Measurements from ENCODE around the gene KCNAB1. TPM values are rescaled to one million over a fixed set of nuclear protein-coding genes. Genes with fewer than 3 reads are reported as not detected.

KCNAB1 gene
- total RNA-seq, 1 experiment from 2014 or later, result not detected

GRCh38 chr3:156264771-156265170 lies 144.4 kb downstream of the KCNAB1 start:
- ChIA-PET CTCF (no interaction called here), POLR2A (ENCODE audit: low non-redundant PET) (no interaction called here)
- DNase-seq (ENCODE audit: low spot score), result no peak
- Histone ChIP-seq H3K36me3 (ENCODE audit: insufficient read depth, low read length, poor library complexity, severe bottlenecking) (no peaks in the 10 kb centered on the region), H3K27ac (ENCODE audit: low read depth, low read length, poor library complexity, severe bottlenecking) (no peak overlapping the region), H3K27me3 (replicated peaks; ENCODE audit: insufficient read depth, low read depth, low read length, poor library complexity) (no peaks in the 10 kb centered on the region), H3K4me1 (ENCODE audit: insufficient read depth, low read length, poor library complexity, severe bottlenecking) (no peaks in the 10 kb centered on the region), H3K9me3 (ENCODE audit: low read depth, low read length, poor library complexity, severe bottlenecking) (no peaks in the 10 kb centered on the region), H3K4me3 (ENCODE audit: low read depth, low read length, poor library complexity, severe bottlenecking) (no peak overlapping the region)
- intact Hi-C loops (cut with micrococcal nuclease; ENCODE audit: unreplicated experiment), result no loop called here
- no TSS peak for BruUV-seq (replicated peaks)
- TF ChIP-seq EZH2 (IDR thresholded peaks at IDR 0.05; ENCODE audit: borderline replicate concordance, low read depth, low read length, poor library complexity, severe bottlenecking), result no peak
- TF ChIP-seq, protein P1, sequence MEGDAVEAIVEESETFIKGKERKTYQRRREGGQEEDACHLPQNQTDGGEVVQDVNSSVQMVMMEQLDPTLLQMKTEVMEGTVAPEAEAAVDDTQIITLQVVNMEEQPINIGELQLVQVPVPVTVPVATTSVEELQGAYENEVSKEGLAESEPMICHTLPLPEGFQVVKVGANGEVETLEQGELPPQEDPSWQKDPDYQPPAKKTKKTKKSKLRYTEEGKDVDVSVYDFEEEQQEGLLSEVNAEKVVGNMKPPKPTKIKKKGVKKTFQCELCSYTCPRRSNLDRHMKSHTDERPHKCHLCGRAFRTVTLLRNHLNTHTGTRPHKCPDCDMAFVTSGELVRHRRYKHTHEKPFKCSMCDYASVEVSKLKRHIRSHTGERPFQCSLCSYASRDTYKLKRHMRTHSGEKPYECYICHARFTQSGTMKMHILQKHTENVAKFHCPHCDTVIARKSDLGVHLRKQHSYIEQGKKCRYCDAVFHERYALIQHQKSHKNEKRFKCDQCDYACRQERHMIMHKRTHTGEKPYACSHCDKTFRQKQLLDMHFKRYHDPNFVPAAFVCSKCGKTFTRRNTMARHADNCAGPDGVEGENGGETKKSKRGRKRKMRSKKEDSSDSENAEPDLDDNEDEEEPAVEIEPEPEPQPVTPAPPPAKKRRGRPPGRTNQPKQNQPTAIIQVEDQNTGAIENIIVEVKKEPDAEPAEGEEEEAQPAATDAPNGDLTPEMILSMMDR (conservative IDR thresholded peaks at IDR 0.05; ENCODE audit: low read depth, low read length), result no peak

DNA sequence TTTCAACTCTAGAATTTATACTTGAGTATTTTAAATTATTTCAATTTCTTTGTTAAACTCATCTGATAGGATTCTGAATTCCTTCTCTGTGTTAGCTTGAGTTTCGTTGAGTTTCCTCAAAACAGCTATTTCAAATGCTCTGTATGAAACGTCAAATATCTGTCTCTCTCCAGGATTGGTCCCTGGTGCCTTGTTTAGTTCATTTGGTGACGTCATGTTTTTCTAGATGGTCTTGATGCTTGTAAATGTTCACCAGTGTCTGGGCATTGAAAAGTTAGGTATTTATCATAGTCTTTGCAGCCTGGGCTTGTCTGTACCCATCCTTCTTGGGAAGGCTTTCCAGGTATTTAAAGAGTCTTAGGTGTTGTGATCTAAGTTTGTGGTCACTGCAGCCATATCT lies 151.1 kb downstream of the KCNAB1 start:
- intact Hi-C loops (cut with micrococcal nuclease; ENCODE audit: unreplicated experiment), result no loop called here
- CTCF ChIA-PET, result no interaction called here
- POLR2A ChIA-PET (ENCODE audit: low non-redundant PET), result no interaction called here

DNA sequence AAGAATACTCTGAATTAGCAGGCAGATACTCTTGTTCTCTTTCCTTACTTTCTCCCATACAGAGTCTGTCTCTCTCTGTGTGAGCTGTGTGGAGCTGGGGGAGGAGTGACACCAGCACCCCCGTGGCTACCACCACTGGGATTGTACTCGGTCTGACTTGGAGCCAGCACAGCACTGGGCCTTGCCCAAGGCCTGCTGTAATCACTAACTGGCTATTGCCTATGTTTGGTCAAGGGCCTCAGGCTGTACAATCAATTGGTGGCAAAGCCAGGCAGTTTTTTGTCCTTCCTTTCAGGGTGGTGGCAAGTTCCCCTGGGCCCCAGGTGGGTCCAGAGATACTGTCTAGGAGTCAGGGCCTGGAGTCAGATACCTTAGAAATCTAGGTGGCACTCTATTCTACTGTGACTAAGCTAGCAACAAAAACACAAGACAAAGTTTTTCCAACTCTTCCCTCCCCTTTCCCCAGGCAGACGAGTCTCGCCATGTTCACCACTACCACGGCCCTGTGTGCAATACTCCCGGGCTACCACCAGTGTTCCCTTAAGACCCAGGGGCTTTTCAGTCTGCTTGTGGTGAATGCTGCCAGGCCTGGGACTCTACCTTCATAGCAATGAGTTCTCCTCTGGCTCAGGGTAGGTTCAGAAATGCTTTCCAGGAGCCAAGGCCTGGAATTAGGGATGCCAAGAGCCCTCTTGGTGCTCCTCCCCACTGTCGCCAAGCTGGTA lies 151.8 kb downstream of the KCNAB1 start:
- intact Hi-C loops (cut with micrococcal nuclease; ENCODE audit: unreplicated experiment), result no loop called here
- H3K36me3 ChIP-seq (ENCODE audit: insufficient read depth, low read length, poor library complexity, severe bottlenecking), result no peaks in the 10 kb centered on the region
- CTCF ChIA-PET, result no interaction called here
- no peaks in the 10 kb centered on the region for H3K4me1 ChIP-seq (ENCODE audit: insufficient read depth, low read length, poor library complexity, severe bottlenecking)
- TF ChIP-seq, protein P1 (conservative IDR thresholded peaks at IDR 0.05; ENCODE audit: low read depth, low read length), result no peak
- no peak for TF ChIP-seq EZH2 (IDR thresholded peaks at IDR 0.05; ENCODE audit: borderline replicate concordance, low read depth, low read length, poor library complexity, severe bottlenecking)
- POLR2A ChIA-PET (ENCODE audit: low non-redundant PET), result no interaction called here
- no peak overlapping the region for H3K27ac ChIP-seq (ENCODE audit: low read depth, low read length, poor library complexity, severe bottlenecking)
- no peak for DNase-seq (ENCODE audit: low spot score)
- no peak overlapping the region for H3K4me3 ChIP-seq (ENCODE audit: low read depth, low read length, poor library complexity, severe bottlenecking)
- H3K9me3 ChIP-seq (ENCODE audit: low read depth, low read length, poor library complexity, severe bottlenecking), result no peaks in the 10 kb centered on the region
- no peaks in the 10 kb centered on the region for H3K27me3 ChIP-seq (replicated peaks; ENCODE audit: insufficient read depth, low read depth, low read length, poor library complexity)
- no TSS peak for BruUV-seq (replicated peaks)

More for the DNA sequence above, 151.1 kb downstream of the KCNAB1 start:
- no peaks in the 10 kb centered on the region for H3K36me3 ChIP-seq (ENCODE audit: insufficient read depth, low read length, poor library complexity, severe bottlenecking)
- TF ChIP-seq, protein P1 (conservative IDR thresholded peaks at IDR 0.05; ENCODE audit: low read depth, low read length), result no peak
- TF ChIP-seq EZH2 (IDR thresholded peaks at IDR 0.05; ENCODE audit: borderline replicate concordance, low read depth, low read length, poor library complexity, severe bottlenecking), result no peak
- H3K4me3 ChIP-seq (ENCODE audit: low read depth, low read length, poor library complexity, severe bottlenecking), result no peak overlapping the region
- no peak for DNase-seq (ENCODE audit: low spot score)
- no peak overlapping the region for H3K27ac ChIP-seq (ENCODE audit: low read depth, low read length, poor library complexity, severe bottlenecking)
- no peaks in the 10 kb centered on the region for H3K9me3 ChIP-seq (ENCODE audit: low read depth, low read length, poor library complexity, severe bottlenecking)
- H3K27me3 ChIP-seq (replicated peaks; ENCODE audit: insufficient read depth, low read depth, low read length, poor library complexity), result no peaks in the 10 kb centered on the region
- no TSS peak for BruUV-seq (replicated peaks)
- no peaks in the 10 kb centered on the region for H3K4me1 ChIP-seq (ENCODE audit: insufficient read depth, low read length, poor library complexity, severe bottlenecking)
